Body of pancreas (tissue), 4 donors: ENCODE results near the gene GRID1. TPM values are rescaled to one million over a fixed set of nuclear protein-coding genes. Genes with fewer than 3 reads are reported as not detected.

ENCODE experiments used
- ATAC-seq: fragments of 150-250 bp; one replicate; pipeline ENCODE4 v1.9.1; 2016
- DNase-seq, 4 donors: peaks; one replicate each; pipeline ENCODE4 v3.0.0-alpha.2; 2019
- H3K27ac ChIP-seq, 4 donors: fragments of 200-600 bp; sonication (generic); 1 replicate in 3 of 4; 2 replicates in 1 of 4; pipeline versions ENCODE4 v1.5.1 to v1.6.1; 2016 to 2019; ENCODE audit warnings: mild to moderate bottlenecking in 1 of 4, mixed read lengths in 1 of 4, moderate library complexity in 1 of 4
- H3K27me3 ChIP-seq, 2 donors: fragments of 200-600 bp; sonication (generic); one replicate each; pipeline ENCODE4 v1.6.0; 2016; ENCODE audit warnings: mild to moderate bottlenecking in 1 of 2
- H3K36me3 ChIP-seq, 2 donors: fragments of 200-600 bp; sonication (generic); replicated peaks in 1 of 2; 2 replicates each; pipeline ENCODE4 v1.5.1; 2016; ENCODE audit warnings: low read depth in 2 of 2; ENCODE audit not compliant: insufficient read depth in 1 of 2
- H3K4me1 ChIP-seq: fragments of 200-600 bp; sonication (generic); one replicate; pipeline ENCODE4 v1.6.0; 2016
- H3K4me3 ChIP-seq, 2 donors: fragments of 200-600 bp; sonication (generic); 1 replicate in 1 of 2; 2 replicates in 1 of 2; pipeline ENCODE4 v1.5.1; 2016 to 2019
- H3K9me3 ChIP-seq, 3 donors: fragments of 200-600 bp; sonication (generic); 1 replicate in 2 of 3; 2 replicates in 1 of 3; pipeline ENCODE4 v1.5.1; 2016
- POLR2A ChIP-seq, 3 donors: fragments of 450-650 bp; IDR thresholded peaks; one replicate each; pipeline ENCODE4 v1.6.1; 2016; ENCODE audit warnings: antibody characterized with exemption in 3 of 3, mild to moderate bottlenecking in 2 of 3
- WGBS, 2 donors: methylation state at CpG; one replicate each; pipeline ENCODE4 v1.1.5; 2017; 5-methylcytosine and 5-hydroxymethylcytosine counted together
- intact Hi-C: fragments of 100-400 bp; cut with DNase I; formaldehyde crosslinking; loops from one replicate; pipeline ENCODE4 v1.15.1; 2023
- total RNA-seq, 2 donors: library from RNA; depleted of rRNA; stranded (reverse); fragments of >200 nt; gene quantifications; one replicate each; pipeline ENCODE4 v1.1.0, GENCODE V29; 2016
- TF ChIP-seq, protein P1 (sequence below), 7 experiments: fragments of 450-650 bp in 4 of 7; fragments of 200-600 bp in 3 of 7; sonication (generic) in 3 of 7; IDR thresholded peaks; one replicate each; pipeline ENCODE4 v1.5.1; 2016 to 2019; ENCODE audit warnings: antibody characterized with exemption in 7 of 7

Gene GRID1
- total RNA-seq, 2 donors from 2014 or later: 1.0 to 1.6 TPM

GRCh38 chr10:85961479-85962067 lies 405.0 kb downstream of the GRID1 start:
- intact Hi-C loops: no loop called here
- TF ChIP-seq, protein P1, sequence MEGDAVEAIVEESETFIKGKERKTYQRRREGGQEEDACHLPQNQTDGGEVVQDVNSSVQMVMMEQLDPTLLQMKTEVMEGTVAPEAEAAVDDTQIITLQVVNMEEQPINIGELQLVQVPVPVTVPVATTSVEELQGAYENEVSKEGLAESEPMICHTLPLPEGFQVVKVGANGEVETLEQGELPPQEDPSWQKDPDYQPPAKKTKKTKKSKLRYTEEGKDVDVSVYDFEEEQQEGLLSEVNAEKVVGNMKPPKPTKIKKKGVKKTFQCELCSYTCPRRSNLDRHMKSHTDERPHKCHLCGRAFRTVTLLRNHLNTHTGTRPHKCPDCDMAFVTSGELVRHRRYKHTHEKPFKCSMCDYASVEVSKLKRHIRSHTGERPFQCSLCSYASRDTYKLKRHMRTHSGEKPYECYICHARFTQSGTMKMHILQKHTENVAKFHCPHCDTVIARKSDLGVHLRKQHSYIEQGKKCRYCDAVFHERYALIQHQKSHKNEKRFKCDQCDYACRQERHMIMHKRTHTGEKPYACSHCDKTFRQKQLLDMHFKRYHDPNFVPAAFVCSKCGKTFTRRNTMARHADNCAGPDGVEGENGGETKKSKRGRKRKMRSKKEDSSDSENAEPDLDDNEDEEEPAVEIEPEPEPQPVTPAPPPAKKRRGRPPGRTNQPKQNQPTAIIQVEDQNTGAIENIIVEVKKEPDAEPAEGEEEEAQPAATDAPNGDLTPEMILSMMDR (IDR thresholded peaks at IDR 0.05): no peak
- TF ChIP-seq POLR2A (IDR thresholded peaks at IDR 0.05): no peak
- Histone ChIP-seq H3K4me3 (no peak overlapping the region), H3K27me3 (no peaks in the 10 kb centered on the region), H3K36me3 (no peaks in the 10 kb centered on the region), H3K27ac (no peak overlapping the region), H3K4me1 (no peaks in the 10 kb centered on the region), H3K9me3 (peaks cover 0 to 4% (median 0%) of the 10 kb centered on the region in 3 donors)
- 50 to 63% methylated on average over 1 of the region's 1 CpG for WGBS, 2 donors
- DNase-seq: no peak
- ATAC-seq: no peak

DNA sequence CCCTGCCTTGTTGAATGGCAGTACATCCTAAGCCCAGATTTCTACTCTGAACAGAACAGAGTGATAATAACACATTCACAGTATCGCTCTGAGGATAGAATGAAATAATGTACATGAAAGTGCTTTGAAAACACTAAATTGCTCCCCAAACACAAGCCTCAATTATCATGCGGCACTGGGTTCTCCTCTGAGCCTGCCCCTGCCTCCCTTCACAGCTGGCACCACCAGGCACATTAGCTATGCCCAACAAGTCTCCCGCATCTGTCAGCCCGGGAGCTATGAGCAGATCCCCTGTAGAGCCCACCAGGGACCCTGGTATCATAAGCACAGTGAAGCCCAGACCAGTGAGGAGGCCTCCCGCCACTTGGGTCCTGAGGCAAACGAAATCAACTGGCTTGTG lies 405.5 kb downstream of the GRID1 start:
- Histone ChIP-seq H3K4me1 (no peaks in the 10 kb centered on the region), H3K9me3 (peaks cover 0 to 4% (median 0%) of the 10 kb centered on the region in 3 donors), H3K27me3 (no peaks in the 10 kb centered on the region), H3K27ac (no peak overlapping the region), H3K4me3 (no peak overlapping the region), H3K36me3 (no peaks in the 10 kb centered on the region)
- WGBS, 2 donors: 83 to 84% methylated on average over 6 of the region's 6 CpGs
- ATAC-seq (no peak), DNase-seq (no peak)
- no peak for TF ChIP-seq POLR2A (IDR thresholded peaks at IDR 0.05)
- intact Hi-C loops: no loop called here

DNA sequence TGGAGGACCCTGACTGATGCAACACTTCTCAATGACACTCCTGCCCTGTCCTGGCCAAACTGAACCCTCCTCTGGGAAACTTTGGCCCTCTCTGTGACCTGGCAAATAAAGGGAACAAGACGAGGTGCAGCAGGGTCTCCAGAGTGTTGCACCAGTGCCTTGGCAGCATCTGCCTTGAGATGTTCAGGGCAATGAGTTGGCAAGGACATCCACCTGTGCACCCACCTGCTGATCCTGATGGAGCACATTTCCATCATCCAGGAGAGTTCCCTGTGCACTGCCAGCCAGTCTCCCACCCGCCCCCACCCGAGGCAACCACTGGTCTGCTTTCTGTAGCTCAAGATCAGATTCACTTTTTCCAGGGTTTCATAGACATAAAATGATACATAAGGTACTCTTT lies 407.4 kb downstream of the GRID1 start:
- intact Hi-C loops: no loop called here
- TF ChIP-seq POLR2A (IDR thresholded peaks at IDR 0.05): no peak
- TF ChIP-seq, protein P1 (IDR thresholded peaks at IDR 0.05): no peak

DNA sequence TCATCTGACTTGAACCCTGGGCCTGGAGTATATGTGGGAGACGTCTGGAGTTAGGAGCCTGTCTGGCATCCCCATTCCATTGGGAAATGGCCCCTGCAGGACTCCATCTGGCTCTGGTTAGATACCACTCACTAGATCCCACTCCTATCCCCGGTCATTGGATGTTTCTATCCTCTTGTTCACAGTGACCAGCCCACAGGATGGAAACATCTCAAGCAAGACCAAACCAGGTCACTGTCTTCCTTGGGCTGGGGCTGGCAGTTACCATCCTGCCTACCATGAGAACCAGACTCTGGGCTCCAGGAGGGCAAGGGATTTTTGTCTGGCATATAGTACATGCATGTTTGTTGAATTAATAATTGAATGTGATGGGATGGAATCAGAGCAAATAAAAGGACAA lies 415.7 kb downstream of the GRID1 start:
- DNase-seq: no peak
- 61 to 74% methylated on average over 2 of the region's 2 CpGs for WGBS, 2 donors
- Histone ChIP-seq H3K4me1 (no peaks in the 10 kb centered on the region), H3K9me3 (no peaks in the 10 kb centered on the region), H3K27me3 (no peaks in the 10 kb centered on the region), H3K27ac (no peak overlapping the region), H3K4me3 (no peak overlapping the region), H3K36me3 (no peaks in the 10 kb centered on the region)
- no peak for ATAC-seq
- TF ChIP-seq, protein P1 (IDR thresholded peaks at IDR 0.05): no peak
- TF ChIP-seq POLR2A (IDR thresholded peaks at IDR 0.05): no peak
- intact Hi-C loops: no loop called here

More for the DNA sequence above, 407.4 kb downstream of the GRID1 start:
- H3K27ac ChIP-seq: no peak overlapping the region
- no peaks in the 10 kb centered on the region for H3K36me3 ChIP-seq
- no peak overlapping the region for H3K4me3 ChIP-seq
- H3K4me1 ChIP-seq: no peaks in the 10 kb centered on the region
- no peak for ATAC-seq
- DNase-seq: no peak
- 34 to 38% methylated on average over 3 of the region's 3 CpGs for WGBS, 2 donors
- no peaks in the 10 kb centered on the region for H3K27me3 ChIP-seq
- peaks cover 0 to under 1% (median 0%) of the 10 kb centered on the region in 3 donors for H3K9me3 ChIP-seq

- no peak for TF ChIP-seq POLR2A (IDR thresholded peaks at IDR 0.05)
- TF ChIP-seq, protein P1 (IDR thresholded peaks at IDR 0.05): no peak
- no peaks in the 10 kb centered on the region for H3K27me3 ChIP-seq
- H3K36me3 ChIP-seq: no peaks in the 10 kb centered on the region
- no peaks in the 10 kb centered on the region for H3K4me1 ChIP-seq
- no peak overlapping the region for H3K27ac ChIP-seq
- ATAC-seq (no peak), DNase-seq (no peak)
- H3K4me3 ChIP-seq: no peak overlapping the region
- intact Hi-C loops: no loop called here
- 75 to 93% methylated on average over 7 of the region's 7 CpGs for WGBS, 2 donors
- H3K9me3 ChIP-seq: no peaks in the 10 kb centered on the region
Measured at GRCh38 chr10:85946713-85947326, 419.8 kb downstream of the GRID1 start.
